MG63 (cell line): Measurements from ENCODE around the gene TPR. TPM values are rescaled to one million over a fixed set of nuclear protein-coding genes. Genes with fewer than 3 reads are reported as not detected.

ENCODE experiments used
- DNase-seq: peaks from one replicate; pipeline ENCODE4 v3.0.0-alpha.2; 2020
- H3K27me3 ChIP-seq: fragments of 250-450 bp; sonication (Bioruptor Pico); 2 replicates; pipeline ENCODE4 v1.5.1; 2020; ENCODE audit warnings: mild to moderate bottlenecking, moderate library complexity
- H3K36me3 ChIP-seq: fragments of 250-450 bp; sonication (Bioruptor Pico); 2 replicates; pipeline ENCODE4 v1.5.1; 2020; ENCODE audit warnings: mild to moderate bottlenecking, moderate library complexity
- H3K4me3 ChIP-seq: fragments of 250-450 bp; sonication (Bioruptor Pico); 2 replicates; pipeline ENCODE4 v1.5.1; 2020; ENCODE audit warnings: mild to moderate bottlenecking, moderate library complexity
- H3K9me3 ChIP-seq: fragments of 250-450 bp; sonication (Bioruptor Pico); 2 replicates; pipeline ENCODE4 v1.5.1; 2020; ENCODE audit warnings: mild to moderate bottlenecking, moderate library complexity
- total RNA-seq: library from RNA; depleted of rRNA; stranded (reverse); fragments of >200 nt; shearing (Covaris generic); gene quantifications from 2 replicates; pipeline ENCODE4 v1.2.3, GENCODE V29; 2014; ENCODE audit warnings: low replicate concordance

Gene TPR
- total RNA-seq, 1 experiment from 2014 or later: 23.2 TPM

- DNase-seq: no peak
- no peaks in the 10 kb centered on the region for H3K27me3 ChIP-seq
- no peaks in the 10 kb centered on the region for H3K36me3 ChIP-seq
- H3K9me3 ChIP-seq: no peaks in the 10 kb centered on the region
- no peak overlapping the region for H3K4me3 ChIP-seq
Measured at GRCh38 chr1:186304982-186305949, 69.8 kb downstream of the TPR start.

- Histone ChIP-seq H3K27me3 (no peaks in the 10 kb centered on the region), H3K4me3 (no peak overlapping the region), H3K36me3 (no peaks in the 10 kb centered on the region), H3K9me3 (no peaks in the 10 kb centered on the region)
- DNase-seq: no peak
Measured at GRCh38 chr1:186303911-186304310, 71.1 kb downstream of the TPR start.

GRCh38 chr1:186302381-186302920 lies 72.6 kb downstream of the TPR start:
- Histone ChIP-seq H3K9me3 (no peaks in the 10 kb centered on the region), H3K27me3 (no peaks in the 10 kb centered on the region), H3K36me3 (no peaks in the 10 kb centered on the region), H3K4me3 (no peak overlapping the region)
- DNase-seq: no peak

- no peaks in the 10 kb centered on the region for H3K36me3 ChIP-seq
- DNase-seq: no peak
- H3K4me3 ChIP-seq: no peak overlapping the region
- no peaks in the 10 kb centered on the region for H3K9me3 ChIP-seq
- no peaks in the 10 kb centered on the region; the same call in 1 of the 2 replicates for H3K27me3 ChIP-seq
Measured at GRCh38 chr1:186301448-186301847, 73.6 kb downstream of the TPR start.

- no peak for DNase-seq
- H3K9me3 ChIP-seq: no peaks in the 10 kb centered on the region
- no peaks in the 10 kb centered on the region for H3K36me3 ChIP-seq
- peaks cover 6% of the 10 kb centered on the region; the same call in 1 of the 2 replicates for H3K27me3 ChIP-seq
- no peak overlapping the region for H3K4me3 ChIP-seq
Measured at GRCh38 chr1:186300056-186300455, 75.0 kb downstream of the TPR start.

GRCh38 chr1:186299570-186299969 lies 75.5 kb downstream of the TPR start:
- peaks cover 6% of the 10 kb centered on the region; the same call in 1 of the 2 replicates for H3K27me3 ChIP-seq
- DNase-seq: no peak
- no peak overlapping the region for H3K4me3 ChIP-seq
- no peaks in the 10 kb centered on the region for H3K9me3 ChIP-seq
- H3K36me3 ChIP-seq: no peaks in the 10 kb centered on the region

GRCh38 chr1:186298851-186299250 lies 76.2 kb downstream of the TPR start:
- DNase-seq: no peak

DNA sequence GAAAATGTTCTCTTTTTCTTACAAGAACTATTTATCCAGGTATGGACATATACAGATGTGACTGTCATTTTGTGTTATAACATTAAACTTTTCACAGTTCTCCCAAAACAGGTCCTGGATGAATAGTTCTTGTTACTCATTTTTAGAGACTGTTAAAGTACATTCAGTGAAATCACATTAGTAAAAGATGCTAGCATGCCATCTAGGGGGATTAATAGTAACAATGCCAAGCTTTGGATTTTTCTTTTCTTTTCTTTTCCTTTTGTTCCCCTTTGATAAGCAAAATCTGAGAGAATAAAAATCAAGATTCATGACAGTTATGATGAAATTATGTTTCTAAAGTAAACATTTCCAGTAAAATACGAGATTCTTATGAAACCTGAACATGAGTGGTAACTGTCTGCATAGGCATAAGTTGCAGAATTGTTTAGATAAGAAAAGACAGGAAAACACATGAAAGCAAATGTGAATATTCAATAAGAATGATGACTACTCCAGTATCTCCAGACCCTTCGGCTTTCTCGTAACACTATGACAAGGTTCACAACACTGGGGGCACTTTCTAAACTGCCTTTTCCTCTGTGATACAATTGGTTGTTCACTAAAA lies 77.5 kb downstream of the TPR start:
- DNase-seq: no peak
- peaks cover 6% of the 10 kb centered on the region; the same call in 1 of the 2 replicates for H3K27me3 ChIP-seq
- H3K9me3 ChIP-seq: no peaks in the 10 kb centered on the region
- no peak overlapping the region for H3K4me3 ChIP-seq
- no peaks in the 10 kb centered on the region for H3K36me3 ChIP-seq

More at GRCh38 chr1:186298851-186299250, 76.2 kb downstream of the TPR start:
- H3K9me3 ChIP-seq: no peaks in the 10 kb centered on the region
- H3K36me3 ChIP-seq: no peaks in the 10 kb centered on the region
- H3K4me3 ChIP-seq: no peak overlapping the region
- peaks cover 6% of the 10 kb centered on the region; the same call in 1 of the 2 replicates for H3K27me3 ChIP-seq

GRCh38 chr1:186295980-186296379 lies 79.1 kb downstream of the TPR start, which contains the start of gene PRG4:
Gene PRG4, plus strand, starts transcription at chr1:186296279.
- peaks cover 6% of the 10 kb centered on the region; the same call in 1 of the 2 replicates for H3K27me3 ChIP-seq
- DNase-seq: no peak

DNA sequence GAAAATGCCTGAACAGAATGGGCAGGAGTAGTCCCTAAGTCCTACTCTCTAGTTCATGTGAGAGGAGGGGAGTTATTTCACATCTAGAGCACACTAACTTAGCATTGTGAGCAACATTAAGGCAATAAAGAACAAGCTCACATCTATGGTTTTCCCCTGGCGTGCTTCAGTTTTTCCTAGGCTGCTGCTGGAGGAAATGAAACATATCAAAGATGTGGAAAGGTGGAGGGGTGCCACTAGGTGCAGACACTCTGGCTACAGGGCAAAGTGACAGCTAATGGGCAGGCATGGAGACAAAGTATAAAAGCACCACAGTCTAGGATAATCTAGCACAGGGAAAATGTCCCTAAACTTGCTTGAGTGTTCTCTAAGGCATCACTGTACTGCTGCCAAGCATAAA lies 82.2 kb downstream of the TPR start:
- Histone ChIP-seq H3K4me3 (no peak overlapping the region), H3K36me3 (no peaks in the 10 kb centered on the region)

More at GRCh38 chr1:186295980-186296379, 79.1 kb downstream of the TPR start, which contains the start of gene PRG4:
- Histone ChIP-seq H3K36me3 (no peaks in the 10 kb centered on the region), H3K9me3 (no peaks in the 10 kb centered on the region), H3K4me3 (no peak within 1 kb of the TSS)

GRCh38 chr1:186291271-186291670 lies 83.8 kb downstream of the TPR start:
- H3K9me3 ChIP-seq: no peaks in the 10 kb centered on the region; the same call in 1 of the 2 replicates
- no peak overlapping the region for H3K4me3 ChIP-seq
- no peaks in the 10 kb centered on the region for H3K36me3 ChIP-seq
- peaks cover 4% of the 10 kb centered on the region; the same call in 1 of the 2 replicates for H3K27me3 ChIP-seq
- no peak for DNase-seq

More for the DNA sequence above, 82.2 kb downstream of the TPR start:
- H3K27me3 ChIP-seq: peaks cover 6% of the 10 kb centered on the region; the same call in 1 of the 2 replicates
- no peaks in the 10 kb centered on the region; the same call in 1 of the 2 replicates for H3K9me3 ChIP-seq
- no peak for DNase-seq

- H3K27me3 ChIP-seq: peaks cover 3% of the 10 kb centered on the region; the same call in 1 of the 2 replicates
- DNase-seq: no peak
- no peaks in the 10 kb centered on the region; the same call in 1 of the 2 replicates for H3K9me3 ChIP-seq
- H3K36me3 ChIP-seq: no peaks in the 10 kb centered on the region
- no peak overlapping the region for H3K4me3 ChIP-seq
Measured at GRCh38 chr1:186289943-186290545, 85.0 kb downstream of the TPR start.

GRCh38 chr1:186286615-186287315 lies 88.3 kb downstream of the TPR start:
- Histone ChIP-seq H3K27me3 (peaks cover 7% of the 10 kb centered on the region; the same call in 1 of the 2 replicates), H3K36me3 (no peaks in the 10 kb centered on the region), H3K4me3 (no peak overlapping the region), H3K9me3 (no peaks in the 10 kb centered on the region; the same call in 1 of the 2 replicates)
- peak; percentile 21 for DNase-seq

DNA sequence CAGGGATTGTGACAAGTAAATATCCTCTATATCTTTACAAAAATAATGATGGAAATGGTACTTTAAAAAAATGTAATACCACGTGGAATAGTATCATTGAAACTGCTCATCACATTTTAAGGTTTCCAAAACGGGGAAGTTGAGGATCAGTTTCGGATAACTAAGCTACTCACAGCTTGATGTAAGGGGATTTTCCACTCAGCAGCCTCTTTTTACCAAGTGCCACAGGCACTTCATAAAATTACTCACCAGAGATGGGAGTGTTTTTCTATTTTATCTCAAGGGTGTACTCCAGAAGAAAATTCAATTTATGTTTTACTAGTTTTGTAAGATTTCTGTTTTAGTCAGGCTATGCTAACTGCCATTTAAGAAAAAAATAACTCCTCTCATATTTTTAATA lies 91.7 kb downstream of the TPR start:
- Histone ChIP-seq H3K4me3 (no peak overlapping the region), H3K36me3 (no peaks in the 10 kb centered on the region), H3K9me3 (no peaks in the 10 kb centered on the region), H3K27me3 (peaks cover 9% of the 10 kb centered on the region; the same call in 1 of the 2 replicates)
- no peak for DNase-seq

GRCh38 chr1:186282466-186282865 lies 92.6 kb downstream of the TPR start:
- no peak for DNase-seq
- Histone ChIP-seq H3K36me3 (no peaks in the 10 kb centered on the region), H3K9me3 (no peaks in the 10 kb centered on the region), H3K27me3 (peaks cover 9% of the 10 kb centered on the region; the same call in 1 of the 2 replicates), H3K4me3 (no peak overlapping the region)

DNA sequence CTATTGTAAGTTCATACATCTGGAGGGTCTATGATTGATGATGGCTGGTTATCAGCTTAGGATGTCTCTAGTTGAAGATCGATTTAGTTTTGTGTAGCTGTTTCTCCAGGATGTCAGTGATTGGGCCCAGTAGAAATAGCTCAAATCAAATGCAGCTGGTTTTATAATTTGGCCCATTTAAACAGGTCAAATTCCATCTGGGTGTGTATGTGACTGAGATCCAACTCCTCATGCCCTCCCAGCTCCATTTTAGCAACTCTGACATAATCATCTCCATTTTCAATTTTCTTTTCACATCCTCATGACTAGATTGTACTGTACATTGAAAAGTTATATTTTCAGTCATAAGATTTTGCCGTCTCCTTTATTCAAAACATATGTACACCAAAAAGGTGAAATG lies 99.2 kb downstream of the TPR start:
- H3K27me3 ChIP-seq: no peaks in the 10 kb centered on the region
- no peaks in the 10 kb centered on the region for H3K36me3 ChIP-seq
- no peak for DNase-seq
- H3K4me3 ChIP-seq: no peak overlapping the region
- no peaks in the 10 kb centered on the region for H3K9me3 ChIP-seq
